HG03469 (cell line): Measurements from ENCODE around the gene INSYN1.
"Not testable (repeated sequence)": the region's sequence is repeated elsewhere in the genome, so short reads cannot be mapped to it uniquely, and the experiment has no call there.

Source experiments
- ATAC-seq: cut with Tn5 transposase; IDR thresholded peaks from one replicate; pipeline ENCODE4 v1.9.1; 2021; ENCODE audit warnings: mild to moderate bottlenecking, moderate library complexity, moderate number of reproducible peaks; ENCODE audit not compliant: unreplicated experiment

INSYN1 gene

GRCh38 chr15:73750438-73750837 is 2.7 kb downstream of the INSYN1 start:
- no peak for ATAC-seq

- ATAC-seq: no peak
Measured at GRCh38 chr15:73749971-73750370, 3.2 kb downstream of the INSYN1 start.

GRCh38 chr15:73749533-73749932 is 3.6 kb downstream of the INSYN1 start:
- ATAC-seq: no peak

DNA sequence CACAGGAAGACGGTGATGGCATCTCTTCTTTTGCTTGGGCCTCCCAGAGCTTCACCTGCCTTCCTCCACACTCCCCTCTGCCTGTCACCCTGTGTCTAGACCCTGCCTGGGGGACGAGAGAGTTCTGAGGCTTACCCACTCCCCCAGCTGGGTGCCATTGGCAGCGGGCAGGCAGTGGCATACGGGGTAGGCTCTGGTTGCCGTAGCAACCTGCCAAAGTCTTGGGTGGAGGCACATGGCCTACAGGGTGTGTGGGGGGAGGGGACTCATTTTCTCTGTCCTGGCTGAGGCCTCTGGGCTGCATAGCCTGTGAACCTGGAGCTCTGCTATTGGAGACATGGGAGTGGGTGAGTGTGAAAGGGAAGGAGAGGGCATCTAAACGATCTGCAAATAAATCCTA is 4.4 kb downstream of the INSYN1 start:
- ATAC-seq: no peak

GRCh38 chr15:73747847-73748590 is 5.1 kb downstream of the INSYN1 start:
- no peak for ATAC-seq

DNA sequence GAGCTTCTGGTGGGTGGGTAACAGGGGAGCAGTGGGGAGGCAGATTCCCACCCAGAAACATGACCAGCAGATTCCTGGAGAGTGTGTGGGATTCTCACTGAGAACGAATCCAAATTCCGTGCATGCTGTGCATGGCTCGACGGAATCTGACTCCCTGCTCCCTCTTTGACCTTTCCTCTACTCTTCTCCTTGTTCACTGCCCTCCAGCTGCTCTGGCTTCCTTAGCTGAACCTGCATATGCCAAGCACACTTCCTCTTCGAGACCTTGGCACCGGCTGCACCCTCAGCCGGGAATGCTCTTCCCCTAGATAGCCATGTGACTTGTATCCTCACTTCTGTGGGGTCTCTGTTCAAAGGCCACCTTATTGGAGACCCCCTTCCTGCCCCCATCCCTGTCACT is 6.3 kb downstream of the INSYN1 start:
- no peak for ATAC-seq

GRCh38 chr15:73746261-73746660 is 6.9 kb downstream of the INSYN1 start:
- ATAC-seq: no peak

- no peak for ATAC-seq
Measured at GRCh38 chr15:73745073-73745472, 8.1 kb downstream of the INSYN1 start.

DNA sequence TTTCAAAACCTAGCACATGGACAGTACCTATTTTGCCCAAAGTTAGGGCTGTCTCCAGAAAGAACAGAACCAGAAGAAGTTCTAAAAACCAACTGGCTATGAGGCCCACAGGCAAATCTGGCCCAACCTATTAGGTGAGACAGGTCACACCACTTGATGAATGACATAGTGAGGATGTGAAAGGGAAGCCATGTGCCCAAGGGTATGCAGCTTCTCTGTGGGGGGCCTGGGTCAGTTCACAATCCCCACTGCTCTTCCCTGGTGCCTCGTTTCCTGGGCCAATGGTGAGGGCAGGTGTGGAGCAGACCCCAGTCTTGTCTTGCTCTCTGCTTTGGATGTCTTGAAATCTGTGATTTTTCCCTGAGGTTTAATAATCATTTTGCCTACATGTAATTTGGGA is 8.9 kb downstream of the INSYN1 start:
- no peak for ATAC-seq

- no peak for ATAC-seq
Measured at GRCh38 chr15:73741321-73741836, 11.8 kb downstream of the INSYN1 start.

DNA sequence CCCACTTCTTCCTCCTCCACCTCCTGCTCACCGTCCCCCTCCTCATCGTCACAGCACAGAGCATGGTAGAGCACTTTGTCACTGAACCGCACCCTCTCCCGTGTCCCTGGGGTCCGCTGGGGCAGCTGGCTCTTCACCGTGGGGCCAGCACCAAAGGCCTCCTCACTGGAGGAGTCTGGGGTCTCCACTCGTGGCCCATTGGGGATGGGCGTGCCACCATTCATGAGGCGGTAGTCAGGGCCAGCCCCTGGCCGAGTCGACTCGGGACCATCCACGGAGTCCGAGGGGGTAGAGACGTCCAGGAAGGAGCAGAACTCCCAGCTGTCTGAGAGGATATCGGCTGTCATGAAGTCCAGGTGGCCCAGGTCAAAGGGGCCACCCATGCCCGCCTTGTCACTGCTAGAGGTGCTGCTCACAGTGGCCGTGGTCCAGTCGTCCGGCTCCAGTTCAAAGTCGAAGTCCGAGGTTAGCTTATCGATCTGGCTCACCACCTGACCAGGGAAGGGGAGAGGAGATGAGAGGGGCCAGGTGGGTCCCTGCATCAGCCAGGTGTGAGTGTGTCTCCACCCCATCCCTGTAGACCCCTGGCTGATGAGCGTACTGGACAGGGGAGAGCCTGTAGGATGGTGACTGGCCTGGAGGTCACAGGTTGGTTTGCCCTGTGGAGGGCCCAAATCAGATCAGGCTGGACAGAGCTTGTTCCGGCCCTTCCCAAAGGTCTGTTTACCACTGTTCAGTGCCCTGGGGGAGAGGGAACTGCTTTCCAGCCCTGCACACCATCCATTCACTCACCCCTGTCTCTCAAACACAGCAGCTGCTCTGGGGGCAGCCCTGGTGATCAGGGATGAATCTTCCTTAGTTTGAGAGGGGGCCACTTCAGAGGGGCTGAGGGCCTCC is 12.8 kb downstream of the INSYN1 start:
- no peak for ATAC-seq

- ATAC-seq: no peak
Measured at GRCh38 chr15:73737535-73737934, 15.6 kb downstream of the INSYN1 start.

DNA sequence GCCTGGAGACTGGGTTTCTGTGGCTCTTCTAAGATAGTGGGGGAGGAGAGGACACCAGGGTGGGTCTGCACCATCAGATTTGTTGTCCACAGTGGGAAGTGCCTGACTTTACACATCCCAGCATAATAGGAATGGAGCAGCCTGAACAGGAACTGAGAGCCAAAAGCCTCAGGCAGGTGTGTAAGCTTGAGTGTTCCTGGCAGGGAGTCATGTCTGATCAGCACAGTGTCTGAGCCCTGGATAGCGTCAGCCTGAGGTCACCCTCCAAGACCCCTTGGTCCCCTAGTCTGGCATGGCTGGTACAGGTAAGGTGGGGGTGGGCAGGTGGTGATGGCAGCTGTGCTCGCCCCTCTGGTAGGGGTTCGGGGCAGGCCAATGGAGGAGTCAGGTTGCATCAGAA is 20.2 kb downstream of the INSYN1 start:
- no peak for ATAC-seq

DNA sequence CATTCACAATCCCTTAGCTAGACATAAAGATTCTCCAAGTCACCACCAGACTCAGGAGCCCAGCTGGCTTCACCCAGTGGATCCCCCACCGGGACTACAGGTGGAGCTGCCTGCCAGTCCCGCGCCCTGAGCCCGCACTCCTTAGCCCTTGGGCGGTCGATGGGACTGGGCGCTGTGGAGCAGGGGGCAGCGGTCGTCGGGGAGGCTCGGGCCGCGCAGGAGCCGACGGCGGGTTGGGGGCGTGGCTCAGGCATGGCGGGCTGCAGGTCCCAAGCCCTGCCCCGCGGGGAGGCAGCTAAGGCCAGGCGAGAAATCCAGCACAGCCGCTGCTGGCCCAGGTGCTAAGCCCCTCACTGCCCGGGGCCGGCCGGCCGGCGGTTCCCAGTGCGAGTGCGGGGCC is 21.1 kb downstream of the INSYN1 start:
- not testable (repeated sequence) for ATAC-seq

- no peak for ATAC-seq
Measured at GRCh38 chr15:73727330-73727976, 25.7 kb downstream of the INSYN1 start.

GRCh38 chr15:73724212-73724611 is 28.9 kb downstream of the INSYN1 start:
- ATAC-seq: no peak

DNA sequence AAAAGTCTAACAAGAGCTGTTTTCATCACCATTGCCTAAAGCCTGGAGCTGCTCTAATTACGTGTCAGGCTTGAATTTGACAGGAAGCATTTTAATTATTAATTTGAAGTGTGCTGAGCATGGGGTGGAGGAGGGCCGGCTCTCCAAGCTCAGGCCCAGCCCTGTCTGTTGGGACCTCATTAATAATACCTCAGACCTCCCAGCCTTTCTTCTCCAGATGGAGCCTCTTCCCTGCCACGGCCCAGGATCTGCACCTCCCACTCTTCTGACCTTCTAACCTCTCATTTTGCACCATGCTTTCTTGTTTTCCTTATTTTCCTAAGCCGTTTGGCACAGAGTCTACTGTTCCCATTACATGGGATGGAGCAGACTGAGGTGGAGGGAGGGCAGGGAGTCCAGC is 30.0 kb downstream of the INSYN1 start:
- ATAC-seq: no peak

DNA sequence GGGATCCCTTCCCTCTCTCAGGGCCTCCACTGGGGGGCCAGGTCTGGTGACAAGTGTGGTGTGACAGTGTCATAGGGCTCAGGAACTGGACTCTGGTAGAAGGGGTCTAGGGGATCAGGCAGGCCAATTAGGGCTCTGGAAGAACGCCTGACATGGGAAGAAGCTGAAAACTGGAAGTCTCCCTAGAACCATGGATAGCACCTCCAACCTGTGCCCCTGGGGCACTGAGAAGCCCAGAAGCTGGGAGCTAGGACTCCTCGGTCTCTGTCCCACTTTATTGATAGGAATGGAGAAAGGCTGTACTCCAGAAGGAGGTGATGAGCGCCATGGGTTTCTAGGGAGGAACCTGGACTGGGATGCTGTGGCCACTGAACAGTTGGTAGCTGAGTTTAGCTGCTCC is 30.7 kb downstream of the INSYN1 start:
- no peak for ATAC-seq

DNA sequence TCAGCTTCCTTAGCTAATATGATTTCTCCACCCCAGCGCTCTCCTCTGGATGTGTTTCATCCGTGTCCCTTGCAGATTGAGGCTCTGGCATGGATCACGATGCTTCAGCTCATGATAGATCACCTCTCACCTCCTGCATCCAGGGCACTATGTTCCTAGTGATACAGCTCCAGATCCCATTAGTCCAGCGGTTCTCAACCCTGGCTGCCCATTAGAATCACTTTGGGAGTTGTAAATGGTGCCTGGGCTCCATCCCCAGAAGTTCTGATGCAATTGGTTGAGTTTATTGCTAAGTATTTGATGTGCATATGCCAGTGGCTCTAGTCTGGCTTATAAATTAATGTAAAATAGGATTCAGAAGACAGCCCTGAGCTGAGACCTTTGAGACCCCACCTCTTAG is 34.5 kb downstream of the INSYN1 start:
- ATAC-seq: no peak

- no peak for ATAC-seq
Measured at GRCh38 chr15:73717802-73718201, 35.3 kb downstream of the INSYN1 start.

GRCh38 chr15:73717206-73717605 is 35.9 kb downstream of the INSYN1 start:
- no peak for ATAC-seq
